ENCODE results near the gene RAB10.

GRCh38 chr2:26182441-26182840 lies 148.6 kb downstream of the RAB10 start:
- TF ChIP-seq CTCF (conservative IDR thresholded peaks at IDR 0.05; ENCODE audit: low read depth, low read length), result no peak
- no peak for TF ChIP-seq EZH2phosphoT487 (IDR thresholded peaks at IDR 0.05; ENCODE audit: borderline replicate concordance, low read length)
- no peak for TF ChIP-seq EZH2 (IDR thresholded peaks at IDR 0.05; ENCODE audit: low read length, unreplicated experiment)
